ENCODE measurements around the gene EFHD2.

EFHD2 gene

DNA sequence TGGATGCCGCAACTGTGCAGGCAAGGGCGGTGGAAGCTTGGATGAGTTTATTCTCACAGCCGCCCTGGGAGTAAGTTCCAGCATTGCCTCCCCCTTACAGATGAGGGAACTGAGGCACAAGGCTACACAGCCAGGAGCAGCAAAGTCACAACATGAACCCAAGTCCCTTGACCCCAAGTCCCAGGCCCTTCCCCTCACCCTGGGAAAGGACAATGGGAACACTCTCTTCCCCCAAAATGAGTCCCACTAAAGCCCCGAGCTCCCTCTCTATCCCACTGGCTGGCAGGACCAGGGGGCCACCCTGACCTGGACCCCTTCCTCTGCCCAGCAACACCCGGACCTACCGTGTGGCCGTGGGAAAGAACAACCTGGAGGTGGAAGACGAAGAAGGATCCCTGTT, 32.4 kb downstream of the EFHD2 start:
- H3K27me3 ChIP-seq (ENCODE audit: insufficient read depth, poor library complexity, severe bottlenecking) = peaks cover 6% of the 10 kb centered on the region
- no peak for TF ChIP-seq REST (IDR thresholded peaks at IDR 0.05; ENCODE audit: insufficient replicate concordance, low read depth)
- no peak for TF ChIP-seq POLR2AphosphoS5 (IDR thresholded peaks at IDR 0.05; ENCODE audit: low read depth)
- TF ChIP-seq GABPA (IDR thresholded peaks at IDR 0.05; ENCODE audit: low read depth) = no peak
- no peak for TF ChIP-seq SPI1 (IDR thresholded peaks at IDR 0.05; ENCODE audit: borderline replicate concordance, low read depth)
- no peak for TF ChIP-seq CTCF (IDR thresholded peaks at IDR 0.05; ENCODE audit: insufficient read depth, low read length)
- no peak for DNase-seq (ENCODE audit: low read depth in 1 of 2, low spot score in 1 of 2)
- no peak overlapping the region for H3K4me3 ChIP-seq (replicated peaks; ENCODE audit: insufficient read depth, low read length)
- H3K27ac ChIP-seq (replicated peaks) = no peak overlapping the region

GRCh38 chr1:15442759-15443158, 33.1 kb downstream of the EFHD2 start:
- no peak for DNase-seq (ENCODE audit: low read depth in 1 of 2, low spot score in 1 of 2)
- Histone ChIP-seq H3K27ac (replicated peaks) (no peak overlapping the region), H3K27me3 (ENCODE audit: insufficient read depth, poor library complexity, severe bottlenecking) (peaks cover 6% of the 10 kb centered on the region), H3K4me3 (replicated peaks; ENCODE audit: insufficient read depth, low read length) (no peak overlapping the region)
- no peak for TF ChIP-seq SPI1 (IDR thresholded peaks at IDR 0.05; ENCODE audit: borderline replicate concordance, low read depth)
- no peak for TF ChIP-seq GABPA (IDR thresholded peaks at IDR 0.05; ENCODE audit: low read depth)
- no peak for TF ChIP-seq CTCF (IDR thresholded peaks at IDR 0.05; ENCODE audit: insufficient read depth, low read length)
- TF ChIP-seq REST (IDR thresholded peaks at IDR 0.05; ENCODE audit: insufficient replicate concordance, low read depth) = no peak
- no peak for TF ChIP-seq POLR2AphosphoS5 (IDR thresholded peaks at IDR 0.05; ENCODE audit: low read depth)

DNA sequence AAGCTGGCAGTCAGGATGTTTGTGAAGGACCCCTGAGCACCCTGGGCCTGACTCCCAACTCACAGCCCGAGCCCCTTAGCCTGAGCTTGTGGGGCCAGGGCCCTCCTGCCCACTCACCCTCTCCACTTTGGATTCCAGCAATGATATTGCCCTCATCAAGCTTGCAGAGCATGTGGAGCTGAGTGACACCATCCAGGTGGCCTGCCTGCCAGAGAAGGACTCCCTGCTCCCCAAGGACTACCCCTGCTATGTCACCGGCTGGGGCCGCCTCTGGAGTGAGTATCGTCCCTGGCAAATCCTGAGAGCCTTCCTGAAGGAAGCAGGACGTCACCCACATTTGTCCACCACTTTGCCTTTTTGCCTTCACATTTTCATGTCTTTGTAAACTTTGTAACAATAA, 33.6 kb downstream of the EFHD2 start:
- peaks cover 6% of the 10 kb centered on the region for H3K27me3 ChIP-seq (ENCODE audit: insufficient read depth, poor library complexity, severe bottlenecking)
- TF ChIP-seq GABPA (IDR thresholded peaks at IDR 0.05; ENCODE audit: low read depth) = no peak
- no peak for TF ChIP-seq CTCF (IDR thresholded peaks at IDR 0.05; ENCODE audit: insufficient read depth, low read length)
- no peak for TF ChIP-seq REST (IDR thresholded peaks at IDR 0.05; ENCODE audit: insufficient replicate concordance, low read depth)
- no peak for TF ChIP-seq POLR2AphosphoS5 (IDR thresholded peaks at IDR 0.05; ENCODE audit: low read depth)
- TF ChIP-seq SPI1 (IDR thresholded peaks at IDR 0.05; ENCODE audit: borderline replicate concordance, low read depth) = no peak
- no peak overlapping the region for H3K27ac ChIP-seq (replicated peaks)
- no peak overlapping the region for H3K4me3 ChIP-seq (replicated peaks; ENCODE audit: insufficient read depth, low read length)
- DNase-seq (ENCODE audit: low read depth in 1 of 2, low spot score in 1 of 2) = no peak

Measured in HL-60 (cell line).